Activated CD4-positive, alpha-beta T cell treated with anti-CD3 and anti-CD28 coated beads for 1 hour (primary cell): Measurements from ENCODE around the gene SLC35G3.
"Not testable (repeated sequence)": the region's sequence is repeated elsewhere in the genome, so short reads cannot be mapped to it uniquely, and the experiment has no call there.

ENCODE experiments used
- DNase-seq: peaks from one replicate; pipeline ENCODE4 v3.0.0-alpha.2; 2020

The SLC35G3 gene

DNA sequence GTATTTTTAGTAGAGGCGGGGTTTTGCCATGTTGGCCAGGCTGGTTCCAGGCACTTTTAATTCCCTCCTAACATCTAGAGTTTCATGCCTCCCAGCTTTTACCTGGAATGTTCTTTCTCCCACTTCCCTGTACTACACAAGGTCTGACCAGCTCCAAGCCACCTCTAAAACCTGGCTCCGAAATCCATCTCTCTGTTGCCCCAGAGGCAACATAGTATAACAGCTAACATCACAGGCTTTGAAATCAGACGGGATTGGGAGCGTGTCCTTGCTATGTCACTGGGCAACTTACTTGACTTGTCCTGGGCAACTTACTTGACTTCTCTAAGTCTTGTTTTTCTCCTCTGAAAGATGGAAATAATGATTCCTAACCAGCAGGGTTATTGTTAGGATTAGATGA, 31.4 kb downstream of the SLC35G3 start:
- no peak for DNase-seq

DNA sequence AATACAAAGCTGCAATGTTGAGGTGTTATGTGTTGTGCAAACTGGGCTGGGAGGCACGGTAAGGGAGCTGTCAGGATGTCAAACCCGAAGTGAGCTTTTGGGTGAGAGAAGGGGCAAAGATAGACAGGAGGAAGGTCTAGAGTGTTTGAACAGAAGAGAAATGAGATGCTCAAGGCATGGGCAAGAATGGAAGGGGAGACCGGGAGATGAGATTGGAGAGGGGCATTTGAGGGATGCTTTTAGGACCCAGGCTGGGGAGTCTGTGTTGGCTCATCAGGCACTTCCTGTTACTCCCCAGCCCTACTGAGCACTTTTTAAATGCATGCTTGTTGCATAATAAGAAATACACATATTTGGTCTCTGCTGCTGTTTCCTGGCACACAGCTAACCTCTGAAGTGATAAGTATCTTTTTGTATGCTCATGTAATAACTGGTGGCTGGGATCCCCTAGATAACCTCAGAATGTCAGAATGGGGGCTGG, 32.9 kb downstream of the SLC35G3 start:
- no peak for DNase-seq

GRCh38 chr17:35160354-35161201, 33.6 kb downstream of the SLC35G3 start:
- no peak for DNase-seq

GRCh38 chr17:35159940-35160339, 34.3 kb downstream of the SLC35G3 start:
- DNase-seq: no peak

- DNase-seq: no peak
Observed at GRCh38 chr17:35155246-35155645, 38.9 kb downstream of the SLC35G3 start.

GRCh38 chr17:35154196-35155165, 39.7 kb downstream of the SLC35G3 start:
- no peak for DNase-seq

- DNase-seq: no peak
Observed at GRCh38 chr17:35152421-35153140, 41.6 kb downstream of the SLC35G3 start.

- DNase-seq: not testable (repeated sequence)
Observed at GRCh38 chr17:35151080-35151479, 43.1 kb downstream of the SLC35G3 start.

DNA sequence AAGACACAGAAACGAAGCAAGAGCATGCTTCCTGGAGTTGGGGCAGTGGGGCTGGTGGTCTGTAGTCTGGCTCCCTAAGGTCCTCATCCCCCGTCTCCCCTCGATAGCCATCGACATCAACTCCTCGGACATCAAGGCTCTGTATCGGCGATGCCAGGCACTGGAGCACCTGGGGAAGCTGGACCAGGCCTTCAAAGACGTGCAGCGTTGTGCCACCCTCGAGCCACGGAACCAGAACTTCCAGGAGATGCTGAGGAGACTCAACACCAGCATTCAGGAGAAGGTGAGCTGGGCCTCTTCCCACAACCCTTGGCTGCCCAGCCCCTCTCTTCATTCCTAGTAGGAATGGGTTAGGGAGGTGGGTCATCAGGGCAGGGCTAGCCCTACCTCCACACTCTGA, 44.3 kb downstream of the SLC35G3 start:
- DNase-seq: no peak

DNA sequence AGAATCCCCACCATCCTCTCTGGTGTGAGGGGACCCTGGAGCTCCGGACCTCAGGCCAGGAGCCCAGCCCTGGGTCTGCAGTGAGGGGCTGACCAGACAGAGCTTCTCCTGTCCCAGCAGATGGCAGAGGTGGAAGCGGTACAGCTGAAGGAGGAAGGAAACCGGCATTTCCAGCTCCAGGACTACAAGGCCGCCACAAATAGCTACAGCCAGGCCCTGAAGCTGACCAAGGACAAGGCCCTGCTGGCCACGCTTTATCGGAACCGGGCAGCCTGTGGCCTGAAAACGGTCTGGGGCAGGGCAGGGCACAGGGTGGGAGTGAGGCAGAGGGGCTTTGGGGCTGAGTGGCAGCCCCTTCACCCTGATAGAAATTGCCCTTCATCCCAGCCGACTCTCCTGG, 46.0 kb downstream of the SLC35G3 start:
- DNase-seq: no peak

GRCh38 chr17:35147375-35147905, 46.8 kb downstream of the SLC35G3 start, which contains the start of gene UNC45B:
TSS of gene UNC45B (plus strand) at chr17:35147817. CDS start at chr17:35148264, 447 bp downstream.
- no peak for DNase-seq

- no peak for DNase-seq
Observed at GRCh38 chr17:35146214-35146833, 47.9 kb downstream of the SLC35G3 start.

DNA sequence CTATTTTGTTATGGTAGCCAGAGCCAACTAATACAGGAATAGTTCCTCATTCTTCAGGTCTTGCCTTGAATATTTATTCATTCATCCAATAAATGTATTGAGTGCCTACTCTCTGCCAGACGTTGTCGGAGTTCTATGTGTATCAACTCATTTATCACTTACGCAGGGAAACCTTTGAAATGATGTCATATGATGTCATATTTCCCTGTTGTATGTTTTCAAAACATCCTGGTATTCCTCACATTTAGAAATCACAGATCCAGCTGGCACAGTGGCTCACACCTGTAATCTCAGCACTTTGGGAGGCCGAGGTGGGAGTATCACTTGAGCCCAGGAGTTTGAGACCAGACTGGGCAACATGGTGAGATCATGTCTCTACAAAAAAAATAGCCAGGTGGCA, 49.4 kb downstream of the SLC35G3 start:
- no peak for DNase-seq
